SIG-M5 treated with dmso at 0.1 percent for 504 hours (cell line): ENCODE data around the gene LIG1.
A peak's percentile ranks its signal among the peaks of the same experiment; 100 is the strongest.

Experiments used
- DNase-seq: peaks from one replicate; lab custom pipeline; 2025; ENCODE audit not compliant: unreplicated experiment; lab: John Stamatoyannopoulos, UW

LIG1 gene

GRCh38 chr19:48182434-48182833 is 12.3 kb upstream of the LIG1 start:
- DNase-seq: no peak

GRCh38 chr19:48181505-48181904 is 11.4 kb upstream of the LIG1 start:
- no peak for DNase-seq

- DNase-seq: no peak
Measured at GRCh38 chr19:48176226-48176625, 6.1 kb upstream of the LIG1 start.

GRCh38 chr19:48175578-48175977 is 5.4 kb upstream of the LIG1 start:
- no peak for DNase-seq

DNA sequence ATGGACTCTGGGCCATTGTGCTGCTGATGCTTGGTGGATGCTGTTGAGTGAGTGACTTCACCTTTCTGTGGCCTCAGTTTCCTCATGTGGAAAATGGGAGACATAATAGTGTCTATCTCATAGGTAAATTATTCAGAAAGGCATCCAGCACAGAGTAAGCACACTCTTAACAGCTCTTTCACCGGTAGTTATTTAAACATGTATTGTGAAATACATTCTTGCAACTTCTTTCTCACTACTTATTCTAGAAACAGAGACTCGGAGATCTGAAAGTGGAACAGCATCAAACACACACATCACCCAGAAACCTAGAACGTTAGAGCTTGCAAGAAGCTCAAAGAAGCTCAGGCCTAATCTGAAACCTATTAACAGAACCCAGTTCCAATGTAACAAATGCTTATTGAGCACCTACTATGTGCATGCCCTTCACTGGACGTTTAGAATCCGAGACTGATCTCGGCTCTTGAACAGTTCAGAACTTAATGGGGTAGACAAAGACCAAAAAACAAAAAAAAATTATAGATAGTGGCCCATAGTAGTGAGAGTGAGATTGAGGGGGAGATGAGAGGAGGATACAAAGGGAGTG is 4.4 kb upstream of the LIG1 start:
- DNase-seq: no peak

- DNase-seq: no peak
Measured at GRCh38 chr19:48171710-48172109, 1.6 kb upstream of the LIG1 start.

DNA sequence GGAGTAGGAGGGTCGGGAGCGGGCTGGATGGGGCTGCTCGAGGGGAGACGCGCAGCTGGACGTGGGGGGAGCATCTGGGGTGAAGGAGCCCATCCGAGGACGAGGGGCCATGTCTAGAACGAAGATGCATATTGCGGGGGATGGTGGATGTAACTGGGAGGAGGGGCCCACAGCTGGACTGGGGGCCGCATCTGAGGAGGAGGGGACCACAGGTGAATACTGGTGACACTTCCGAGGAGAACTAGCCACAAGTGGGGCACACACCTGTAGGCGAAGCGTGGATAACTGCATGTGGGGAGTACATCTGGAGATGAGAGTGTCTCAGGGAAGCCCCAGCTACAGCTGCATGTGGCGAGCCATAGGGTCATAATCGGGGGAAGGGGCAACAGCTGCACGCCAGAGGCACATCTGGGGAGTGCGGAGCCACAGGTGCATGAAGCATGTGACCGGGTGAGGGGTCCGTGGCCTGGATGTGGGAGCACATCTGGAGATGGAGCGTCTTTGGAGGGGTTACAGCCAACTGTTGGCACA is 738 bp upstream of the LIG1 start:
- no peak for DNase-seq

DNA sequence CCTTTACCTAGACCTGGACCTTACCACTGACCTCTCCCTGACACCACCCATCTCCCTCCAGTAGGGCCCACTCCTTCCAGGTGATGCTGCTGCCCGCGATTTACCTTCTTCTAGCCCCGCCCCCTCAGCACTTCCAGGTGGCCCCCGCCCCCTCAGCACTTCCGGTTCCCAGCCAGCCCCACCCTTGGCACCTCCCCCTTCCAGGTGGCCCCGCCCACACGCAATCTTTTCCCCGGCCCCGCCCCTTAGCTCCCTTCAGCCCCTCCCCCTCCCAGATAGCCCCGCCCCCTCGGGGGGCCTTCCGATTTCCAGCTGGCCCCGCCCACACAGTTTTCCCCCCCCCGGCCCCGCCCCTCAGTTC is 586 bp downstream of the LIG1 start:
- peak; percentile 65 for DNase-seq

- no peak for DNase-seq
Measured at GRCh38 chr19:48168689-48169088, 1.5 kb downstream of the LIG1 start.

DNA sequence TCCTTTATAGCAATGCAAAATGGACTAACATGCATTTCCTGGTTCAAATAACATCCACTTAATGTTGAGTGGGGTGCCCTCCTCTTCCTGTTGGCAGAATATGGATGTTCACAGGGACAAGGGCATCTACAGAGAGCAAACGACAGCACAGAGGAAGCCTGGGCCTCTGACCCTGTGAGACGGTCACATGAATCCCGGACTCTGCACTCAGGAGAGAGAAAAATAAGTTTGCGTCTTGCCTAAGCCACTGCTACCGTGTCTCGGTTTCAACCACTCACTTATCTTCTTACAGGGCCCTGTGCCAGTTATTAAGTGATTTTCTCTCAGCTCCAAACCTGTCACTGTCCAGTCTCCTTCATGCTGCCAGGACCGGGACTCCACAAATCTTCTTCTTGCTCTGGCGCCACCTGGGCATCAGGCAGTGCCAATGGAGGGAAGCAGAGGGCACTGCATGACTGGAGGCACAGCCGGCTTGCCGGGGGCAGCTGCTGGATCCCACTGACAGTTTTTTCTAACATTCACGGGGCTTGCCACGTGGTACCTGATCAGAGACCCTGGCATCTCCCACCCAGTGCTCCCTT is 11.8 kb downstream of the LIG1 start:
- DNase-seq: no peak

GRCh38 chr19:48154003-48154402 is 16.1 kb downstream of the LIG1 start:
- no peak for DNase-seq

GRCh38 chr19:48152551-48152950 is 17.6 kb downstream of the LIG1 start:
- DNase-seq: no peak

- no peak for DNase-seq
Measured at GRCh38 chr19:48149430-48149829, 20.7 kb downstream of the LIG1 start.

DNA sequence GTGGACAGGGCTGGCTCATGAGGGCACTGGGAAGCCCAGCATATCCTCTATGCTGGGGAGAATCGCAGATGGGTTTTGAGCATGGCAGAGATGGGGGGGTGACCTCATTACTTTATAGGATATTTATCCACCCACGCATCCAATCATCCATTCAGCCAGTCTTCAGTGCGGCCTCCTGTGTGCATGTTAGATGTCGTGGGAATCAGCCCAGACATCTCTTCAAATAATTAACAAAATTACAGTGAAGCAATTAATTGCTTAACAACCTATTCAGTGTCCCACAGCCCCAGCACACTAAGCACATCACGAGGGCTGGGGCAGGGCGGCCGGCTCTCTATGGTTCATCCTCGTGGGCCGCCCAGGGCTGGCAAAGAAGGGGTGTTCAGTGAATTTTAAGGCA is 21.6 kb downstream of the LIG1 start:
- DNase-seq: no peak

DNA sequence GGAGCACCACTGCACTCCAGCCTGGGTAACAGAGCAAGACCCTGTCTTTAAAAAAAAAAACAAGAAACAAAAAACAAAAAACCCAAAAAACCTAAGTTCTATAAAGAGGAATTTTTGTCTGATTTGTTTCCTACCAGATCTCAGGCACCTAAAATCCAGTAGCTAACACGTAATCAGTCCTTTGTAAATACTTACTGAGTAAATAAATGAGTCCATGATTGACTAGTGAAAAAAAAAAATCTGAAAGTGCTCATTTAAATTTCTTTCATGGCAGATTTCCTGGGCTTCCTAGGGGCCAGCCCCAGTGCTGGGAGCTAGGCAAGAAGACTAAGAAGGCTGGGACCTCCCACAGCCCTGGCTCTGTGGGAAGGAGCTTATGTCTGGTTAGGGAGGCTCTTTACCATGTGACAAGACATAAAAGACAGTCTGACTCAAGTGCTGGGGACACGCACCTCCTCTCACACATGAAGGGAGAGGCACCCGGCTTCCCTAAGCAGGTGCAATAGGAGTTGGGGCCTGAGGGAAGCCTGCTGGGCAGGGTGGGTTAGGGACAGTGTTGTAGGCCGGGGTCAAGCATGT is 22.5 kb downstream of the LIG1 start:
- no peak for DNase-seq

- DNase-seq: no peak
Measured at GRCh38 chr19:48139053-48139452, 31.1 kb downstream of the LIG1 start.

- no peak for DNase-seq
Measured at GRCh38 chr19:48137411-48137810, 32.7 kb downstream of the LIG1 start.

DNA sequence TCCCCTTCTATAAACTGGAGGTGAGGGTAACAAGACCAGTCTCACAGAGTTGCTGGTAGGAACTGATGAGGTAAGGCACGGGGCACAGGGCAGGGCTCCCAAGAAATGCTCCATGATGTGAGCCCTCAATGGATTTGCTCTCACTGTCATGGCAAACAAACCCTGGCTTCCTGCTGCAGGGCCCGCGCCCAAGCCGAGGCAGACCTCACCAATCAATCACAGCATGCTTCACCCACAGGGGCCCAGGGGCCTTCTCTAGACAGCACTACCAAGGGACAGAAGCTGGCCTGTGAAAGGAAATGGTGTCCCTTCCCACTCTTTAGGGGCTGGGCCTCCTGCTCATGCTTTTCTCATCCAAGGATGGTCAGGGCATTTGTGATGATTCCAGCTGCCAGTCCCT is 33.6 kb downstream of the LIG1 start:
- no peak for DNase-seq

DNA sequence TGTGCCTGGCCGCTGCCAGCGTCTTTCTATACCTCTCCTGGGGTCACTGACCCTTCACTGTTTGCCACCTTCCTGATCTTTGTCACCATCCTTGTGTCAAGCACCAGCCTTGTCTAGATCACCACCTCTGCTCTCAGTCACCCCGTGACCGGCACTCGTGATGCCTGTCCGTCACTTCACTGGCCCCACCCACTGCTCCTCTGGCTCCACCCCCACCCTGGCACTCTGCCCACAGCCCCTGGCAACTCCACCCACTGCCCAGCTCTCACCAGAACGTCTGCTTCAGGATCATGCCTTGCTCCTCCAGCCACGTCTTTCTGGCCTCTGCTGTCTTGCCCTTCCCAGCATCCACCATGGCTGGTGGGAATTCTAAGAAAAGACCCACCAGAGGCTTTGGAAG is 34.7 kb downstream of the LIG1 start:
- DNase-seq: no peak

- DNase-seq: no peak
Measured at GRCh38 chr19:48133094-48133493, 37.0 kb downstream of the LIG1 start.

DNA sequence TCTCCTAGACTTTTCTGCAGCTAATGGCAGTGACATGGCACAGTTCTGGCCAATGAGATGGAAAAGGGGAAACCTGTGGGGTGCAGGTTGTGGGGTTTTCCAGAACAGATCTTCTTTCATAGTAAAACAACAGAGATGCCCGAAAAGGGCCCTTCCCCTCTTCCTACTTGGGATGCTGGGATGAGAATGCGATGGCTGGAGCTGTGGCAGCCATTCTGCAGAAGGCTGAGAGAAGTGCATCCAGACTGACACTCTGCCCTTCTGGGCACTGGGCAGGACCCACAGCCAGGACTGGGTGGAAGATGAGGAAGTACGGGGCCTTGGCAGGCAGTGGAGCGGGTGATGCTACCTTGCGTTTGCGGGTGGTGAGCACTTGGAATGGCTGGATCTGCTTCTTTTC is 42.6 kb downstream of the LIG1 start:
- DNase-seq: no peak

- DNase-seq: no peak
Measured at GRCh38 chr19:48123907-48124651, 46.1 kb downstream of the LIG1 start.
